H1 (cell line): ENCODE data around the gene B4GALT5. TPM values are rescaled to one million over a fixed set of nuclear protein-coding genes. Genes with fewer than 3 reads are reported as not detected.

Source experiments
- CTCF ChIA-PET: fragments of 300-600 bp; sonication (Branson Sonifier 250); formaldehyde crosslinking; loops from one replicate; lab custom pipeline; 2021; ENCODE audit not compliant: partially characterized antibody; lab: Charles Lee
- POLR2A ChIA-PET: fragments of 300-600 bp; sonication (Branson Sonifier 250); formaldehyde crosslinking; loops from one replicate; lab custom pipeline; 2021; ENCODE audit warnings: inconsistent platforms; ENCODE audit not compliant: partially characterized antibody; lab: Charles Lee
- DNase-seq, 2 experiments: peaks; one replicate each; pipeline versions ENCODE4 v3.0.0 to v3.0.0-alpha.2; 2010 to 2022; ENCODE audit warnings: low spot score in 2 of 2, low read depth in 1 of 2, mixed read lengths in 1 of 2
- FAIRE-seq: peaks from 2 replicates; lab custom pipeline; 2011; peaks lifted over from hg19 to GRCh38; lab: Jason Lieb, UNC
- H2AFZ ChIP-seq: 2 replicates; pipeline ENCODE4 v1.8.1; 2012; ENCODE audit warnings: low read length, inconsistent platforms
- H2AK5ac ChIP-seq: 2 replicates; pipeline ENCODE4 v1.6.1; 2013; ENCODE audit warnings: low read depth, low read length
- H2BK120ac ChIP-seq: replicated peaks from 2 replicates; pipeline ENCODE3; 2013; ENCODE audit warnings: low read depth, low read length, inconsistent platforms
- H2BK12ac ChIP-seq: 2 replicates; pipeline ENCODE4 v1.6.1; 2013; ENCODE audit warnings: low read depth, low read length
- H2BK15ac ChIP-seq: 2 replicates; pipeline ENCODE4 v1.6.1; 2013; ENCODE audit warnings: low read length
- H2BK20ac ChIP-seq: 2 replicates; pipeline ENCODE4 v1.6.1; 2013; ENCODE audit warnings: low read length
- H2BK5ac ChIP-seq: 2 replicates; pipeline ENCODE4 v1.6.1; 2013; ENCODE audit warnings: low read depth, low read length
- H3K14ac ChIP-seq: 2 replicates; pipeline ENCODE4 v1.6.1; 2013; ENCODE audit warnings: inconsistent platforms; ENCODE audit not compliant: insufficient read length
- H3K18ac ChIP-seq: 2 replicates; pipeline ENCODE4 v1.6.1; 2013; ENCODE audit warnings: low read length; ENCODE audit errors: extremely low read depth
- H3K23ac ChIP-seq: 2 replicates; pipeline ENCODE4 v1.6.1; 2013; ENCODE audit warnings: inconsistent platforms; ENCODE audit not compliant: insufficient read length
- H3K23me2 ChIP-seq: 2 replicates; pipeline ENCODE4 v1.6.1; 2013; ENCODE audit warnings: low read depth, low read length
- H3K27ac ChIP-seq: 2 replicates; pipeline ENCODE4 v1.6.1; 2011; ENCODE audit warnings: low read depth, low read length, inconsistent platforms
- H3K27me3 ChIP-seq, 4 experiments: replicated peaks in 1 of 4; 1 replicate in 1 of 4; 2 replicates in 3 of 4; pipeline versions ENCODE4 v1.6.1 to v1.8.1; 2011 to 2013; ENCODE audit warnings: low read length in 3 of 4, mild to moderate bottlenecking in 3 of 4, inconsistent platforms in 2 of 4, mixed read lengths in 2 of 4, moderate library complexity in 1 of 4; ENCODE audit not compliant: control insufficient read depth in 3 of 4, insufficient read depth in 3 of 4; ENCODE audit errors: extremely low read depth in 1 of 4
- H3K36me3 ChIP-seq, 4 experiments: 2 replicates each; pipeline versions ENCODE4 v1.6.1 to v1.8.1; 2011 to 2013; ENCODE audit warnings: mild to moderate bottlenecking in 4 of 4, low read length in 3 of 4, moderate library complexity in 2 of 4, control low read depth in 1 of 4, inconsistent platforms in 1 of 4; ENCODE audit not compliant: insufficient read depth in 4 of 4, control insufficient read depth in 2 of 4
- H3K4ac ChIP-seq: replicated peaks from 2 replicates; pipeline ENCODE3; 2013; ENCODE audit warnings: low read length, low read depth, mixed read lengths, inconsistent platforms; ENCODE audit not compliant: insufficient read length
- H3K4me1 ChIP-seq, 4 experiments: replicated peaks in 1 of 4; 1 replicate in 1 of 4; 2 replicates in 3 of 4; pipeline versions ENCODE4 v1.6.1 to v1.8.1; 2011 to 2013; ENCODE audit warnings: low read length in 3 of 4, inconsistent platforms in 2 of 4, mixed read lengths in 1 of 4; ENCODE audit not compliant: insufficient read depth in 4 of 4, control insufficient read depth in 3 of 4
- H3K4me2 ChIP-seq, 2 experiments: 2 replicates each; pipeline versions ENCODE4 v1.6.1 to v1.8.1; 2011 to 2013; ENCODE audit warnings: low read depth in 2 of 2, low read length in 2 of 2, control low read depth in 1 of 2, inconsistent platforms in 1 of 2, mild to moderate bottlenecking in 1 of 2; ENCODE audit not compliant: insufficient read depth in 1 of 2
- H3K4me3 ChIP-seq, 4 experiments: fragments of 200-600, 300-600 bp in 1 of 4; sonication (generic), shearing (Covaris generic), sonication (Bioruptor Twin) in 1 of 4; 2 replicates each; pipeline versions ENCODE4 v1.5.1 to v1.8.1; 2011 to 2016; ENCODE audit warnings: low read length in 4 of 4, low read depth in 3 of 4, control low read depth in 2 of 4, inconsistent platforms in 2 of 4, mild to moderate bottlenecking in 2 of 4, mixed read lengths in 1 of 4, moderate library complexity in 1 of 4; ENCODE audit not compliant: insufficient read depth in 2 of 4; ENCODE audit errors: extremely low read depth in 1 of 4
- H3K56ac ChIP-seq: replicated peaks from 2 replicates; pipeline ENCODE3; 2013; ENCODE audit warnings: low read depth, mild to moderate bottlenecking, mixed read lengths, low read length, inconsistent platforms; ENCODE audit not compliant: insufficient read length
- H3K79me1 ChIP-seq: 2 replicates; pipeline ENCODE4 v1.6.1; 2013; ENCODE audit warnings: low read depth, low read length, control low read depth
- H3K79me2 ChIP-seq, 2 experiments: 2 replicates each; pipeline versions ENCODE4 v1.6.1 to v1.8.1; 2012 to 2013; ENCODE audit warnings: low read length in 2 of 2, mild to moderate bottlenecking in 2 of 2, inconsistent platforms in 1 of 2; ENCODE audit not compliant: insufficient read depth in 2 of 2, control insufficient read depth in 1 of 2
- H3K9ac ChIP-seq, 4 experiments: replicated peaks in 1 of 4; 1 replicate in 1 of 4; 2 replicates in 3 of 4; pipeline versions ENCODE4 v1.6.1 to v1.8.1; 2011 to 2013; ENCODE audit warnings: low read depth in 3 of 4, low read length in 3 of 4, control low read depth in 2 of 4, mild to moderate bottlenecking in 2 of 4, moderate library complexity in 2 of 4, inconsistent platforms in 1 of 4; ENCODE audit errors: extremely low read depth in 1 of 4
- H3K9me3 ChIP-seq, 2 experiments: 2 replicates each; pipeline versions ENCODE4 v1.6.1 to v1.8.1; 2012 to 2013; ENCODE audit warnings: mild to moderate bottlenecking in 2 of 2, moderate library complexity in 2 of 2, control low read depth in 1 of 2, inconsistent platforms in 1 of 2, low read depth in 1 of 2, low read length in 1 of 2, mixed read lengths in 1 of 2; ENCODE audit not compliant: insufficient read depth in 2 of 2
- H4K20me1 ChIP-seq, 2 experiments: replicated peaks in 1 of 2; 2 replicates each; pipeline versions ENCODE3 to v1.8.1; 2011 to 2013; ENCODE audit warnings: inconsistent platforms in 2 of 2, low read length in 2 of 2, mild to moderate bottlenecking in 1 of 2; ENCODE audit not compliant: insufficient read depth in 2 of 2, control insufficient read depth in 1 of 2
- H4K5ac ChIP-seq: 2 replicates; pipeline ENCODE4 v1.6.1; 2013; ENCODE audit warnings: low read length, low read depth, mixed read lengths, inconsistent platforms; ENCODE audit not compliant: insufficient read length
- H4K8ac ChIP-seq: 2 replicates; pipeline ENCODE4 v1.8.0; 2013; ENCODE audit warnings: mild to moderate bottlenecking, moderate library complexity, low read length, inconsistent platforms; ENCODE audit not compliant: insufficient read depth; ENCODE audit errors: extremely low read depth
- H4K91ac ChIP-seq: replicated peaks from 2 replicates; pipeline ENCODE3; 2013; ENCODE audit warnings: low read length, mixed read lengths, inconsistent platforms; ENCODE audit not compliant: insufficient read length
- FOSL1 ChIP-seq: IDR thresholded peaks from 2 replicates; pipeline ENCODE4 v1.6.1; 2011; ENCODE audit warnings: mild to moderate bottlenecking, low read depth, low read length, moderate library complexity; ENCODE audit not compliant: insufficient read depth
- GABPA ChIP-seq: IDR thresholded peaks from 2 replicates; pipeline ENCODE4 v1.6.1; 2011; ENCODE audit warnings: mild to moderate bottlenecking, low read length, moderate library complexity, borderline replicate concordance; ENCODE audit not compliant: insufficient read depth
- RNF2 ChIP-seq: fragments of 200-900, 300-1000 bp; sonication (generic); IDR thresholded peaks from 2 replicates; pipeline ENCODE4 v1.7.1; 2016; ENCODE audit warnings: borderline replicate concordance, low read depth, mild to moderate bottlenecking, antibody characterized with exemption, low read length; ENCODE audit not compliant: poor library complexity, severe bottlenecking; ENCODE audit errors: missing control alignments
- SAP30 ChIP-seq: fragments of 300-600 bp; sonication (generic); IDR thresholded peaks from 2 replicates; pipeline ENCODE4 v1.7.1; 2012; ENCODE audit warnings: low read length, moderate library complexity, mild to moderate bottlenecking, inconsistent platforms; ENCODE audit not compliant: insufficient read depth, insufficient replicate concordance
- SIRT6 ChIP-seq: IDR thresholded peaks from one replicate; pipeline ENCODE4 v1.7.1; 2012; ENCODE audit warnings: low read length, inconsistent platforms
- SP1 ChIP-seq: IDR thresholded peaks from 2 replicates; pipeline ENCODE4 v1.6.1; 2011; ENCODE audit warnings: low read depth, low read length
- TCF12 ChIP-seq: IDR thresholded peaks from 2 replicates; pipeline ENCODE4 v1.6.1; 2011; ENCODE audit warnings: low read depth, mild to moderate bottlenecking, low read length
- WGBS, 2 experiments: shearing (Covaris generic) in 1 of 2; methylation state at CpG; one replicate each; pipeline versions ENCODE4 v1.1.6 to v1.1.7; 2013 to 2015; ENCODE audit warnings: low lambda C conversion rate in 2 of 2, mixed read lengths in 2 of 2, inconsistent platforms in 1 of 2, low coverage in 1 of 2, missing lambda C conversion rate in 1 of 2; ENCODE audit not compliant: insufficient replicate concordance in 2 of 2, insufficient coverage in 1 of 2, insufficient read length in 1 of 2; ENCODE audit errors: extremely low coverage in 1 of 2, missing lambda C conversion rate in 1 of 2; 5-methylcytosine and 5-hydroxymethylcytosine counted together
- polyA plus RNA-seq, 7 experiments: library from polyadenylated mRNA; depleted of rRNA in 3 of 7; stranded (reverse) in 5 of 7; unstranded in 2 of 7; fragments of >200 nt in 5 of 7; fragments of 200-250 nt in 2 of 7; gene quantifications; 1 replicate in 5 of 7; 2 replicates in 1 of 7; 4 replicates in 1 of 7; pipeline versions ENCODE4 v1.2.1 to v1.2.3, GENCODE V29; 2011 to 2013; ENCODE audit warnings: missing spikeins in 2 of 7, mixed read lengths in 2 of 7
- total RNA-seq: library from RNA; stranded (reverse); fragmentation: NEBNext Ultra II Directional; extraction: Animal tissue kit (Norgen Biotek cat#: 25700); gene quantifications from 2 replicates; pipeline ENCODE4 v1.2.1, GENCODE V29; 2021
- TF ChIP-seq, protein P1 (sequence below): IDR thresholded peaks from 2 replicates; pipeline ENCODE4 v1.6.1; 2011; ENCODE audit warnings: low read length, improper control_type of control experiment

B4GALT5 gene
- total and polyA plus RNA-seq, 2 of the 8 experiments (the other 6 are each of a cell fraction or from before 2014, with no cell fraction given), result 46.5 to 75.4 TPM

GRCh38 chr20:49696594-49696993 is 17.1 kb downstream of the B4GALT5 start:
- H3K9me3 ChIP-seq, result no peaks in the 10 kb centered on the region
- H3K36me3 ChIP-seq, result no peaks in the 10 kb centered on the region
- POLR2A ChIA-PET, result interaction anchor here (0.9 to 1.7 kb wide), 4 partner anchors 11 to 26 kb away, joined by 3 to 6 read pairs (median 4); partner anchors contain the start of gene B4GALT5
- H3K27ac ChIP-seq, result no peak overlapping the region
- 95% methylated on average over 2 of the region's 2 CpGs; no CpG with 5 or more reads in 1 of the 2 experiments for WGBS, 2 experiments
- H2BK5ac ChIP-seq, result no peak overlapping the region
- no peak overlapping the region for H3K4me3 ChIP-seq
- no peak overlapping the region for H2BK15ac ChIP-seq
- H3K4ac ChIP-seq, result no peak overlapping the region
- no peak overlapping the region for H3K9ac ChIP-seq
- no peak overlapping the region for H2BK20ac ChIP-seq
- no peak overlapping the region for H3K4me2 ChIP-seq
- H3K23ac ChIP-seq, result no peak overlapping the region
- H4K5ac ChIP-seq, result no peak overlapping the region
- no peaks in the 10 kb centered on the region for H3K23me2 ChIP-seq
- H3K14ac ChIP-seq, result no peak overlapping the region
- H2AFZ ChIP-seq, result no peak overlapping the region
- no peak overlapping the region for H2BK12ac ChIP-seq
- H3K4me1 ChIP-seq, result peaks cover 3 to 19% (median 16%) of the 10 kb centered on the region in 4 experiments; a peak in 5 of 7 replicates
- H4K20me1 ChIP-seq, result peaks cover 35 to 48% of the 10 kb centered on the region in 2 experiments
- H2BK120ac ChIP-seq, result no peak overlapping the region
- no peak overlapping the region for H4K91ac ChIP-seq
- peaks cover 4% of the 10 kb centered on the region; the same call in 1 of the 2 replicates for H3K79me1 ChIP-seq
- CTCF ChIA-PET, result interaction anchor here (0.8 to 1.3 kb wide), 3 partner anchors 7 to 190 kb away, joined by 3 read pairs; no protein-coding TSS in a partner anchor
- no peak overlapping the region for H3K56ac ChIP-seq
- no peak overlapping the region for H2AK5ac ChIP-seq
- no peaks in the 10 kb centered on the region for H3K27me3 ChIP-seq
- FAIRE-seq, result no peak
- no peak for DNase-seq
- H3K18ac ChIP-seq, result no peak overlapping the region
- H3K79me2 ChIP-seq, result peaks cover 50 to 100% of the 10 kb centered on the region in 2 experiments
- H4K8ac ChIP-seq, result no peak overlapping the region
- TF ChIP-seq, protein P1, sequence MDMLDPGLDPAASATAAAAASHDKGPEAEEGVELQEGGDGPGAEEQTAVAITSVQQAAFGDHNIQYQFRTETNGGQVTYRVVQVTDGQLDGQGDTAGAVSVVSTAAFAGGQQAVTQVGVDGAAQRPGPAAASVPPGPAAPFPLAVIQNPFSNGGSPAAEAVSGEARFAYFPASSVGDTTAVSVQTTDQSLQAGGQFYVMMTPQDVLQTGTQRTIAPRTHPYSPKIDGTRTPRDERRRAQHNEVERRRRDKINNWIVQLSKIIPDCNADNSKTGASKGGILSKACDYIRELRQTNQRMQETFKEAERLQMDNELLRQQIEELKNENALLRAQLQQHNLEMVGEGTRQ, result no peak
- TF ChIP-seq FOSL1 (no peak), RNF2 (no peak), SAP30 (no peak), TCF12 (no peak), SIRT6 (no peak), GABPA (no peak), SP1 (no peak)
